Astrocyte of the cerebellum (primary cell): ENCODE results near the gene GSDMA.

Source experiments
- DNase-seq: peaks from one replicate; pipeline ENCODE4 v3.0.0-alpha.2; 2011; ENCODE audit warnings: low read depth
- H3K4me3 ChIP-seq: 2 replicates; pipeline ENCODE4 v1.5.1; 2011; ENCODE audit warnings: mild to moderate bottlenecking, low read depth, low read length, moderate library complexity
- CTCF ChIP-seq: IDR thresholded peaks from 2 replicates; pipeline ENCODE4 v1.5.1; 2012; ENCODE audit warnings: low read length, low read depth, moderate library complexity, mild to moderate bottlenecking; ENCODE audit errors: missing control alignments
- in situ Hi-C: cut with HindIII; loops from 2 replicates; pipeline ENCODE4 v1.10.0; 2017; ENCODE audit warnings: low sequenced_read_pairs

GSDMA gene

GRCh38 chr17:39929646-39930407 is 33.0 kb upstream of the GSDMA start:
- DNase-seq, result peak; percentile 59
- TF ChIP-seq CTCF, result no peak
- no peak overlapping the region for H3K4me3 ChIP-seq
- in situ Hi-C loops, result no loop called here

- no peak for DNase-seq
- TF ChIP-seq CTCF, result no peak
- in situ Hi-C loops, result no loop called here
- H3K4me3 ChIP-seq, result no peak overlapping the region
Observed at GRCh38 chr17:39933912-39934311, 28.9 kb upstream of the GSDMA start.

- in situ Hi-C loops, result no loop called here
- no peak overlapping the region for H3K4me3 ChIP-seq
- DNase-seq, result no peak
- no peak for TF ChIP-seq CTCF
Observed at GRCh38 chr17:39934324-39934723, 28.5 kb upstream of the GSDMA start.

- no peak for TF ChIP-seq CTCF
- H3K4me3 ChIP-seq, result no peak overlapping the region
- in situ Hi-C loops, result no loop called here
- DNase-seq, result no peak
Observed at GRCh38 chr17:39935909-39936308, 26.9 kb upstream of the GSDMA start.

GRCh38 chr17:39937447-39937846 is 25.4 kb upstream of the GSDMA start:
- in situ Hi-C loops, result no loop called here
- DNase-seq, result no peak
- no peak overlapping the region for H3K4me3 ChIP-seq
- no peak for TF ChIP-seq CTCF

GRCh38 chr17:39938140-39938869 is 24.5 kb upstream of the GSDMA start:
- in situ Hi-C loops, result no loop called here
- no peak for DNase-seq
- H3K4me3 ChIP-seq, result no peak overlapping the region
- no peak for TF ChIP-seq CTCF
